H9 (cell line): ENCODE results near the gene FYN. TPM values are rescaled to one million over a fixed set of nuclear protein-coding genes. Genes with fewer than 3 reads are reported as not detected.

Experiments
- DNase-seq: peaks from one replicate; pipeline ENCODE4 v3.0.0-alpha.2; 2017
- H2AFZ ChIP-seq: one replicate; pipeline ENCODE4 v1.6.1; 2013; ENCODE audit warnings: mild to moderate bottlenecking, low read length, control low read depth, moderate library complexity
- H2AK5ac ChIP-seq: 2 replicates; pipeline ENCODE4 v1.6.1; 2013; ENCODE audit warnings: low read length, control low read depth, mixed read lengths; ENCODE audit not compliant: insufficient read length
- H2BK120ac ChIP-seq: one replicate; pipeline ENCODE4 v1.6.1; 2013; ENCODE audit warnings: low read depth, mild to moderate bottlenecking, low read length, control low read depth, inconsistent platforms; ENCODE audit not compliant: poor library complexity, severe bottlenecking
- H2BK12ac ChIP-seq: 2 replicates; pipeline ENCODE4 v1.6.1; 2013; ENCODE audit warnings: low read length, control low read depth, mixed read lengths, low read depth; ENCODE audit not compliant: insufficient read length
- H2BK15ac ChIP-seq: 2 replicates; pipeline ENCODE4 v1.6.1; 2013; ENCODE audit warnings: low read depth, low read length, control low read depth
- H2BK20ac ChIP-seq: one replicate; pipeline ENCODE4 v1.6.1; 2013; ENCODE audit warnings: low read depth, mild to moderate bottlenecking, low read length, control low read depth, inconsistent platforms; ENCODE audit not compliant: poor library complexity, severe bottlenecking
- H2BK5ac ChIP-seq: 2 replicates; pipeline ENCODE4 v1.6.1; 2013; ENCODE audit warnings: low read length, control low read depth, mixed read lengths; ENCODE audit not compliant: insufficient read length
- H3K14ac ChIP-seq: 2 replicates; pipeline ENCODE4 v1.6.1; 2013; ENCODE audit warnings: low read length, control low read depth; ENCODE audit not compliant: insufficient read depth
- H3K18ac ChIP-seq: 2 replicates; pipeline ENCODE4 v1.6.1; 2013; ENCODE audit warnings: low read depth, mild to moderate bottlenecking, mixed read lengths, low read length, control low read depth; ENCODE audit not compliant: insufficient read length
- H3K23ac ChIP-seq: 2 replicates; pipeline ENCODE4 v1.6.1; 2013; ENCODE audit warnings: low read length, control low read depth, mixed read lengths, low read depth; ENCODE audit not compliant: insufficient read length
- H3K23me2 ChIP-seq: 2 replicates; pipeline ENCODE4 v1.6.1; 2013; ENCODE audit warnings: low read depth, mild to moderate bottlenecking, mixed read lengths, low read length, control low read depth; ENCODE audit not compliant: insufficient read length, poor library complexity, severe bottlenecking
- H3K27ac ChIP-seq: 2 replicates; pipeline ENCODE4 v1.5.1; 2013; ENCODE audit warnings: low read length, control low read depth, mixed read lengths, low read depth; ENCODE audit not compliant: insufficient read length
- H3K27me3 ChIP-seq: 2 replicates; pipeline ENCODE4 v1.6.1; 2013; ENCODE audit warnings: low read length, control low read depth, inconsistent platforms; ENCODE audit not compliant: insufficient read depth
- H3K4ac ChIP-seq: 2 replicates; pipeline ENCODE4 v1.6.1; 2013; ENCODE audit warnings: low read depth, mild to moderate bottlenecking, control low read depth, inconsistent platforms, low read length, moderate library complexity
- H3K4me1 ChIP-seq: 2 replicates; pipeline ENCODE4 v1.6.1; 2013; ENCODE audit warnings: low read length, control low read depth, inconsistent platforms; ENCODE audit not compliant: insufficient read depth
- H3K4me2 ChIP-seq: 2 replicates; pipeline ENCODE4 v1.6.1; 2013; ENCODE audit warnings: low read length, control low read depth, mixed read lengths; ENCODE audit not compliant: insufficient read length, insufficient read depth
- H3K56ac ChIP-seq: 2 replicates; pipeline ENCODE4 v1.6.1; 2013; ENCODE audit warnings: low read depth, mild to moderate bottlenecking, mixed read lengths, low read length, control low read depth; ENCODE audit not compliant: insufficient read length
- H3K79me1 ChIP-seq: 2 replicates; pipeline ENCODE4 v1.6.1; 2013; ENCODE audit warnings: low read depth, mild to moderate bottlenecking, moderate library complexity, low read length, control low read depth, inconsistent platforms; ENCODE audit not compliant: insufficient read depth, poor library complexity, severe bottlenecking
- H3K79me2 ChIP-seq: 2 replicates; pipeline ENCODE4 v1.6.1; 2013; ENCODE audit warnings: low read length, control low read depth, inconsistent platforms; ENCODE audit not compliant: insufficient read depth
- H3K9ac ChIP-seq: 2 replicates; pipeline ENCODE4 v1.6.1; 2013; ENCODE audit warnings: low read length, control low read depth, mixed read lengths; ENCODE audit not compliant: insufficient read length; ENCODE audit errors: extremely low read depth
- H3K9me3 ChIP-seq: one replicate; pipeline ENCODE4 v1.6.1; 2013; ENCODE audit warnings: low read depth, low read length, inconsistent platforms; ENCODE audit not compliant: control insufficient read depth
- H3T11ph ChIP-seq: one replicate; pipeline ENCODE4 v1.6.1; 2013; ENCODE audit warnings: mild to moderate bottlenecking, low read length, control low read depth, inconsistent platforms
- H4K20me1 ChIP-seq: one replicate; pipeline ENCODE4 v1.6.1; 2013; ENCODE audit not compliant: control insufficient read depth, insufficient read length, insufficient read depth
- H4K5ac ChIP-seq: 2 replicates; pipeline ENCODE4 v1.6.1; 2013; ENCODE audit warnings: low read depth, mild to moderate bottlenecking, mixed read lengths, low read length, control low read depth; ENCODE audit not compliant: insufficient read length
- H4K8ac ChIP-seq: replicated peaks from 2 replicates; pipeline ENCODE4 v1.6.1; 2013; ENCODE audit warnings: low read length, control low read depth, mixed read lengths, low read depth; ENCODE audit not compliant: insufficient read length
- H4K91ac ChIP-seq: 2 replicates; pipeline ENCODE4 v1.6.1; 2013; ENCODE audit warnings: low read depth, mild to moderate bottlenecking, moderate library complexity, mixed read lengths, low read length, control low read depth; ENCODE audit not compliant: insufficient read length
- H3K27ac Mint-ChIP-seq, 3 experiments: 2 replicates in 2 of 3; 3 replicates in 1 of 3; pipeline ENCODE4 v1.8.0; 2020 to 2021; ENCODE audit warnings: mixed read lengths in 3 of 3, mild to moderate bottlenecking in 1 of 3, moderate library complexity in 1 of 3
- H3K27me3 Mint-ChIP-seq: 2 replicates; pipeline ENCODE4 v1.8.0; 2021; ENCODE audit warnings: low read depth, mild to moderate bottlenecking, moderate library complexity, mixed read lengths
- H3K36me3 Mint-ChIP-seq, 3 experiments: 2 replicates in 2 of 3; 3 replicates in 1 of 3; pipeline ENCODE4 v1.8.0; 2020 to 2021; ENCODE audit warnings: low read depth in 3 of 3, mixed read lengths in 3 of 3; ENCODE audit not compliant: insufficient read depth in 1 of 3
- H3K4me1 Mint-ChIP-seq, 2 experiments: 2 replicates each; pipeline ENCODE4 v1.8.0; 2020; ENCODE audit warnings: mixed read lengths in 2 of 2
- H3K4me3 Mint-ChIP-seq, 2 experiments: 2 replicates in 1 of 2; 3 replicates in 1 of 2; pipeline ENCODE4 v1.8.0; 2020 to 2021; ENCODE audit warnings: mild to moderate bottlenecking in 2 of 2, mixed read lengths in 2 of 2, moderate library complexity in 1 of 2
- H3K9me3 Mint-ChIP-seq, 2 experiments: 2 replicates in 1 of 2; 3 replicates in 1 of 2; pipeline ENCODE4 v1.8.0; 2020; ENCODE audit warnings: mild to moderate bottlenecking in 2 of 2, mixed read lengths in 2 of 2, moderate library complexity in 1 of 2
- WGBS: extraction: QIAGEN DNeasy Blood & Tissue Kit; methylation state at CpG from one replicate; pipeline ENCODE4 v1.1.7; 2013; ENCODE audit warnings: missing lambda C conversion rate, low lambda C conversion rate, mixed read lengths; ENCODE audit not compliant: insufficient read length; ENCODE audit errors: extremely low coverage; 5-methylcytosine and 5-hydroxymethylcytosine counted together
- total RNA-seq: library from RNA; stranded (reverse); gene quantifications from 2 replicates; pipeline ENCODE4 v1.2.1, GENCODE V29; 2021
- TF ChIP-seq, protein P1 (sequence below): fragments of 200-600 bp; sonication (generic); conservative IDR thresholded peaks from 3 replicates; pipeline ENCODE4 v1.8.0; 2021; ENCODE audit warnings: antibody characterized with exemption, mild to moderate bottlenecking

The FYN gene
- total RNA-seq, 1 experiment from 2014 or later: 64.8 TPM

DNA sequence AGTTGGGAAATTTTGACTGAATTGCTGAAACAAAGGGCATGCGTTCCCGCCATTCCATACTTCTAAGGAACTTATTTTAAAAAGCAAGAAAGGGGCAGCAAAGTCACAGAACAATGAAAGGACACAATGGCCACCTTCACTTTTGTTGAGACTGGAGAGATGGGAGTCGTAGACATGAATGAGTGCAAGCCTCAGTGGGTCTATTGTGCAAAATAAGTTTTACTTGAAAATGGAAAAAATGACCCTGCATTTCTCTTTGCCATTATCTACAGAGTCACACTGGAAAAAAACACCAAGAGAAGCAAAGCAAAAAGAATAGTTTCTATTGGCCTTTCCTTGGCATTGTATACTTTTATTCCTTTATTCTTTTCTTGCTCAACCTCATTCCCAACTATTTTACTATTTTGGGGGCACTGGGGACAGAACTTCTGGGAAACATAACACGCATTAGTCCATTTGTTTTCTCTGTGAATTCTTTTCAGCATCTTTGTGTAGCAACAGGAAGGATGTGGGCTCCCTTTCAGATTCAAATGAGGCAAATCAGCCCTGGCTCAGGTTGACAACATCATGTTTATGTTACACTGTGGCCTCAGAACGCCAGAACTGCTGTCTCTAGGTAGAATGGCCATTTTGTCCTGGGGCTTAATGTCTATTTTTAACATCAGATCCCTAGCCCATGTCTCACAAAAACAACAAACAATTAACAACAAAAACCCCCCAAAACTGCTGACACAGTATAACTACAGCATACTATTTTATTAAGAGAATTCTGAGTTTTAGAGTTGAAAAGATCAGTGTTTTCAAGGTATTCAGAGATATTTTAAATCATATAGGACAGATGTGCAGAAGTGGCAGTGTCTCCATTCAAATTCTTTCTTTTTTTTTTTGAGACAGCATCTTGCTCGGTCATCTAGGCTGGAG, 122.2 kb downstream of the FYN start:
- H3K9ac ChIP-seq: no peak overlapping the region
- H4K5ac ChIP-seq: peak overlapping the region; percentile 95
- peaks cover 0 to 11% (median 3%) of the 10 kb centered on the region in 3 experiments; a peak in 3 of 7 replicates for H3K36me3 Mint-ChIP-seq
- H3K27me3 ChIP-seq: no peaks in the 10 kb centered on the region
- H3K9me3 Mint-ChIP-seq: no peaks in the 10 kb centered on the region
- no peaks in the 10 kb centered on the region for H3K79me1 ChIP-seq
- no peak overlapping the region for H3K23ac ChIP-seq
- peak; percentile 72 for DNase-seq
- H3K27ac ChIP-seq: peak overlapping the region; percentile 96
- H3K14ac ChIP-seq: peak overlapping the region; percentile 94; the same call in 1 of the 2 replicates
- peak overlapping the region; percentile 72 for H2BK120ac ChIP-seq
- H3K4me1 Mint-ChIP-seq: peaks cover 42 to 45% of the 10 kb centered on the region in 2 experiments
- peak overlapping the region; percentile 93 for H3T11ph ChIP-seq
- H2AFZ ChIP-seq: no peak overlapping the region
- peaks cover 24% of the 10 kb centered on the region for H3K4me1 ChIP-seq
- no peaks in the 10 kb centered on the region for H3K27me3 Mint-ChIP-seq
- peak overlapping the region in 1 of 2 experiments; percentile 47; a peak in 2 of 5 replicates for H3K4me3 Mint-ChIP-seq
- H2BK12ac ChIP-seq: peak overlapping the region; percentile 86
- H3K56ac ChIP-seq: no peak overlapping the region
- peak overlapping the region; percentile 70 for H3K4ac ChIP-seq
- TF ChIP-seq, protein P1, sequence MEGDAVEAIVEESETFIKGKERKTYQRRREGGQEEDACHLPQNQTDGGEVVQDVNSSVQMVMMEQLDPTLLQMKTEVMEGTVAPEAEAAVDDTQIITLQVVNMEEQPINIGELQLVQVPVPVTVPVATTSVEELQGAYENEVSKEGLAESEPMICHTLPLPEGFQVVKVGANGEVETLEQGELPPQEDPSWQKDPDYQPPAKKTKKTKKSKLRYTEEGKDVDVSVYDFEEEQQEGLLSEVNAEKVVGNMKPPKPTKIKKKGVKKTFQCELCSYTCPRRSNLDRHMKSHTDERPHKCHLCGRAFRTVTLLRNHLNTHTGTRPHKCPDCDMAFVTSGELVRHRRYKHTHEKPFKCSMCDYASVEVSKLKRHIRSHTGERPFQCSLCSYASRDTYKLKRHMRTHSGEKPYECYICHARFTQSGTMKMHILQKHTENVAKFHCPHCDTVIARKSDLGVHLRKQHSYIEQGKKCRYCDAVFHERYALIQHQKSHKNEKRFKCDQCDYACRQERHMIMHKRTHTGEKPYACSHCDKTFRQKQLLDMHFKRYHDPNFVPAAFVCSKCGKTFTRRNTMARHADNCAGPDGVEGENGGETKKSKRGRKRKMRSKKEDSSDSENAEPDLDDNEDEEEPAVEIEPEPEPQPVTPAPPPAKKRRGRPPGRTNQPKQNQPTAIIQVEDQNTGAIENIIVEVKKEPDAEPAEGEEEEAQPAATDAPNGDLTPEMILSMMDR: no peak
- H2AK5ac ChIP-seq: peak overlapping the region; percentile 99
- no peaks in the 10 kb centered on the region for H3K79me2 ChIP-seq
- peak overlapping the region; percentile 93 for H3K18ac ChIP-seq
- H3K23me2 ChIP-seq: no peaks in the 10 kb centered on the region
- H2BK15ac ChIP-seq: no peak overlapping the region
- no peaks in the 10 kb centered on the region for H3K9me3 ChIP-seq
- H2BK5ac ChIP-seq: peak overlapping the region; percentile 97
- peak overlapping the region; percentile 32 for H2BK20ac ChIP-seq
- H3K4me2 ChIP-seq: peak overlapping the region; percentile 32
- no peaks in the 10 kb centered on the region for H4K20me1 ChIP-seq
- WGBS: no CpG with 5 or more reads among the region's 6 CpGs
- H4K8ac ChIP-seq: no peak overlapping the region
- H3K27ac Mint-ChIP-seq: peak overlapping the region; percentile 93 to 99 (median 97)
- no peak overlapping the region for H4K91ac ChIP-seq
